ENCODE data around the gene FBXL4.

The FBXL4 gene

DNA sequence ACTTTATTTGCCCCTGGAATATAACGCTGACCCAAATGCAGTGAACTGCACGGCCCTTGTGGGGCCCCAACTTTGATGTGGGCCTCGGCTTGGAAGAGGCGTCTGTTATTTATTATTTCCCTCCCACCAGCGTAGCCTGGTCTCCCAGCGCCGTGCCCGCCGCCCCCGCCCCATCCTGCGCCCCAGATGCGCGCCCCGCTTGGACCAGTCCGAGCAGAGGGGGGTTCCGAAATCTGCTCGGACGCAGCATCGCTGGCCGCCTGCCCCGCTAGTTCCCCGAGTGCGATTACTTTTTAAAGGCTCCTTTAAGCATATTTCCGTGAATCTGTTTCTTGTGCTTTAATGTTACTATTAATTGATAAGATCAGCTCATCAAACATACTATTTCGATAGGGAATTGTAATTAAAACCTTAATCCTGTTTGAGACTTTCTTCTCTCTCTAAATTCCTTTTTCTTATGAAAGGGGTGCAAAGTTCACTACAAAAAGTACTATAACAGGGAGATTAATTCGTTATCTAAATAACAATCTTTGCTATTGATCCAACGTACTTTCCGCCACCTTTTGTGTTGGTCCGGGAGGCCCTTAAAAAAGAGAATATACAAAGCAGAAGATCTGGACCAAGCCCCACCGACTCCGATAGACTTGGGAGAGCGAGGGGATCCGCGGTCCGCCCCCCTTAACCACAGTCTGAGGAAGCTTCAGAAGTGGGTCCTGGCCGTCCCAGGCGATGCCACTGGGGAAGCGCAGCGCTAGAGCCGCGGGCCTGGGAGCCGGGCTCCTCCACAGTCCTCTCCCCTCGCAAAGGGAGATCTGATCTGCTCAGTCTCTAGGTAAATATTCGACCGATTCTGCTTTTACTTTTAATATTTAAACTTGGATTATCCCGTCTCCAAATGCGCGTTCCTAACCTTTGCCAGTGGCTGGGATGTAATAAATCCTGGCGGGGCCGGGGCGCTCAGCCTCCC lies 103.2 kb downstream of the FBXL4 start:
- Histone ChIP-seq H3K27me3 (ENCODE audit: low read depth, low read length) (peaks cover 87% of the 10 kb centered on the region), H3K4me1 (ENCODE audit: control insufficient read depth in 1 of 2, insufficient read depth in 2 of 2, low read length in 2 of 2) (peaks cover 5 to 43% of the 10 kb centered on the region in 2 donors), H3K36me3 (ENCODE audit: control insufficient read depth in 1 of 2, insufficient read depth in 2 of 2, low read length in 2 of 2) (no peaks in the 10 kb centered on the region), H3K9me3 (ENCODE audit: control insufficient read depth in 1 of 2, low read length in 2 of 2) (no peaks in the 10 kb centered on the region), H3K4me3 (ENCODE audit: low read depth in 1 of 2, low read length in 2 of 2) (peak overlapping the region in 1 of 2 donors; percentile 50), H3K27ac (ENCODE audit: low read length) (no peak overlapping the region)

DNA sequence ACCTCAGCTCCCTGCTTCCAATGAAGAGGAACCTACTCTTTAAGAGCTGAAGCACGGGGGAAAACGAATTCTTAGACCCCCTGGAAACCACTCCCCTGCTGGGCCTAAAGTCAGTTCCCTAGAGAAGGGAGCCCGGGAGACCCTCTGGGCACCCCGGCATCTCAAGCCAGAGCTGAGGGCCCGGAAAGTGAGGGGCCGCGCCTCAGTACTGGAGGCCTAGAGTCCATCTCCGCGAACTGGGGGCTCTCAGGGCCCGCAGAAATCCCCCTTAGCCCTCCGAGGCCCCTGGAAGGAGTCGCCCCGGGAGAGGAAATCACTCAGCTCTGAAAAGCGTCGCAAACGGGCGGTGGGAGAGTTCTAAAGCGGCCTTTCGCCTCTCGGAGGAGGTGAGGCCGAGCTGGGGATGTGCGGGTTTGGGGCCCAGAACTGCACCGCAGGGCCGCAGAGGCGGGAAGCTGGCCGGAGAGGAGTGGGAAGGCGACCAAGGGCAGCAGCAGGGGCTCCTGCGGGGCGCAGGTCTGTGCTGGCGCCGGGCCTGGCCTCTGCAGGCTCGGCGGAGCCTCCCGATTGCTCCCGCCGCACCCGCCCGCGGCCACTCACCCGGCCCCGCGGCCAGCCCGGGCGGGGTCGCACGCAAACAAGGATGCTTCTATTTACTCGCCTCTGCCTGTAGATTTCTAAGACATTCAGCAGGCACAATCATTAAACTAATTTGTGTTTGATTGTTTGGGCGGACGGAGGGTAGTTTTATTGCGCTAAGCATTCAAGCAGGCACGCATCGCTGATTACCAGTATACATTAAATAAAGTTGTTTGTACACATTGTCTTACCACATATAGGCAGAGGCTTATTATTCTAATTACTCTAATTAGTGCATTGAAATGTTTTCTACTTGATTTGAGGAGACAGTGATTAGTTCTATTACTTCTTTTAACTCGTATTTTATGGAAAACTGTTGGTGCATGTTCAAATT lies 104.2 kb downstream of the FBXL4 start:
- Histone ChIP-seq H3K36me3 (ENCODE audit: control insufficient read depth in 1 of 2, insufficient read depth in 2 of 2, low read length in 2 of 2) (no peaks in the 10 kb centered on the region), H3K4me1 (ENCODE audit: control insufficient read depth in 1 of 2, insufficient read depth in 2 of 2, low read length in 2 of 2) (peaks cover 5 to 43% of the 10 kb centered on the region in 2 donors), H3K9me3 (ENCODE audit: control insufficient read depth in 1 of 2, low read length in 2 of 2) (no peaks in the 10 kb centered on the region), H3K27me3 (ENCODE audit: low read depth, low read length) (peaks cover 86% of the 10 kb centered on the region), H3K4me3 (ENCODE audit: low read depth in 1 of 2, low read length in 2 of 2) (no peak overlapping the region), H3K27ac (ENCODE audit: low read length) (no peak overlapping the region)

DNA sequence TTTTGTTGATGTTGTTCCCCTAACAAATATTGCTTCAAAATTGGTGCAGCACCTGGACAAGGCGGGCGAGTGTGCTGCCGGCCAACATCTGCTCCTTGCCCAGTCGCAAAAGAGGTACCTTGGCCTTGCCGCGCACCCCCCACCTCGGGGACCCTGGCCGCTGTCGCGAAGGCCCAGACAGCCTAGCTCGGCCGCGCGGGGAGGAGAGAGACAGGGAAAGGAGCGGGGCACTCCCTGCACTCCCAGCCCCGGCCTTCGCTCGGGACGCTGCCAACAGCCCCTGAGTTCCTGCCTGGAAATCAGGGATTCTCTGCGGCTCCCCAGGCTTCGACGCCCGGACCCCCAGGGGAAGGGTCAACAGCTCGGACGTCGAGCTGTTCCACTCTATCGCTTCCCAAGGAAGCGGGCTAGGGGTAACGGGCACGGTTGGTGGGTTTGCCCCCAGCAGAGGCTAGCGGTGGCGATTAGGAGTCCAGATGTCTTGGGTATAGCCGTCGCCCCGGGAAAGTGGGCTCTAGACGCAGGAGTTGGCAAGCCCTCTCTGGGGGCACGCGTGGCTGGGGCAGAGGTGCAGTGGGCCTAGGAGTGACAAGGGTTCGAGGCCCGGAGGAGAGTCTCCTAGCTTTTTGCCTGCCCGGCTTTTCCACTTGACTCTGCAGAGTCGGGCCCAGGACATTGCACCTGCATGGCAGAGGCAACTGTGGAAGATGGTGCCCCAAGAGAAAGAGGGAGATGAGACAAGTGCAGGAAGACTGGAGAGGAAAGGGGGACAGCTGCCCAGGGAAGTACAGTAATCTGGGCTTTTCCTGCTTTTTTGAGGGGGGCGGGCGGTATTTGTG lies 105.2 kb downstream of the FBXL4 start:
- Histone ChIP-seq H3K4me3 (ENCODE audit: low read depth in 1 of 2, low read length in 2 of 2) (no peak overlapping the region), H3K9me3 (ENCODE audit: control insufficient read depth in 1 of 2, low read length in 2 of 2) (no peaks in the 10 kb centered on the region), H3K27me3 (ENCODE audit: low read depth, low read length) (peaks cover 86% of the 10 kb centered on the region), H3K36me3 (ENCODE audit: control insufficient read depth in 1 of 2, insufficient read depth in 2 of 2, low read length in 2 of 2) (no peaks in the 10 kb centered on the region), H3K4me1 (ENCODE audit: control insufficient read depth in 1 of 2, insufficient read depth in 2 of 2, low read length in 2 of 2) (peaks cover 5 to 37% of the 10 kb centered on the region in 2 donors), H3K27ac (ENCODE audit: low read length) (no peak overlapping the region)

DNA sequence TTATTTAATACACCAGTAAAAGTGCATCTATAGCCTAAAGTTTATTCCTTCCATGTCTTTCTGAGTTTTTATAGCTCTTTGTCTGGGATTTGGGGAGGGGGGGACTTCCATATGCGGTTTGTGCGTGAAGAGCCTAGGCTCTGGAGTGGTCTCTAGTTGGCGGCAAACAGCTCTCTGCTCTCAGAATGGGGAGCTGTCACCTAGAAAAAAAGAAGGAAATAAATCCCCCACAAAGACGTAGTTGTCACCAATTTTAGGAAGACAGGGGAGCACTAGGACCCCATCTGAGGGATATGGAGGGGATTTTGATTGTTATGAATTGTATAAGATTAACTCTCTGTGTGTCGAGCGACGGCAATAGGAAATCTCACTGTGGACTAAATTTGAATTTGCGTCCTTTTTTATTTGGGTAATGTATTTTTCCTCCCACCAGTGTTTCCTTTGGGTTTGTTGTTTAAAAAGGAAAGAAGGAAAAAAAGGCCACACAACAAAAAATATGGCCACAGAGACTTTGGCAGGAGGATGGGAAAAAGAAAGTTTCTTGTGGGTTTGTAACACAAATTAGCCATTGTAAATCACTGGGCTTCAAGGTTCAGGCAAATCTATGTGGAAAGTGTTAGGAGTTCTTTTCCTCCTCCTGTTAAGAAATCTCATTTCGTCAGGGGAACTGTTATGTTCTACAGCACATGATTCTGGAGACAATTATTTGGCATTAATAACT lies 106.0 kb downstream of the FBXL4 start:
- Histone ChIP-seq H3K4me1 (ENCODE audit: control insufficient read depth in 1 of 2, insufficient read depth in 2 of 2, low read length in 2 of 2) (peaks cover 5 to 34% of the 10 kb centered on the region in 2 donors), H3K4me3 (ENCODE audit: low read depth in 1 of 2, low read length in 2 of 2) (no peak overlapping the region), H3K27ac (ENCODE audit: low read length) (no peak overlapping the region), H3K36me3 (ENCODE audit: control insufficient read depth in 1 of 2, insufficient read depth in 2 of 2, low read length in 2 of 2) (no peaks in the 10 kb centered on the region), H3K9me3 (ENCODE audit: control insufficient read depth in 1 of 2, low read length in 2 of 2) (peaks cover 0 to 2% of the 10 kb centered on the region in 2 donors), H3K27me3 (ENCODE audit: low read depth, low read length) (peaks cover 86% of the 10 kb centered on the region)

DNA sequence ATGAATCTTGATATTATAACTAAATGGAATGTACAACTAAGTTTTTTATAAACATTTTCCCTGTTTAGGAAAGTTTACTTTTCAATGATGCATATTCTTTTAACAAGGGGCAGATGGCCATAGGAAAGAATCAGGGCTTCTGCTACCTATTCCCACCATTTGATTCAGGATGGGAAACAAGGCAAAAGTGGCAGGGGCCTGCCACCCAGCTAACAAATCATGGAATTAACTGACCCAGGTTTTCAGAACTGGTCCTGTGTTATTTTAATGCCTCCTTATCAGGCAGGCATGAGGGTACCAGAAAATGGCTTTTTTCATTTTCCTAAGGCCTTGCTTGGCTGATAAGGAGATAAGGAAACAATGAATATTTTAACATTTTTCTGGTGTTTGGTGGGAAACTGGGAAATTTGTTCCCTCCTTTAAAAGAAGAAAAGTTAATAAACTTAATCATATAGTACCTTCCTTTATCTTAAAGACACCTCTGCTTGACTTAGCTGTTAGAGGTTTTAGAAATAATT lies 106.7 kb downstream of the FBXL4 start:
- Histone ChIP-seq H3K27ac (ENCODE audit: low read length) (no peak overlapping the region), H3K4me1 (ENCODE audit: control insufficient read depth in 1 of 2, insufficient read depth in 2 of 2, low read length in 2 of 2) (peaks cover 5 to 35% of the 10 kb centered on the region in 2 donors), H3K9me3 (ENCODE audit: control insufficient read depth in 1 of 2, low read length in 2 of 2) (peaks cover 0 to 5% of the 10 kb centered on the region in 2 donors), H3K4me3 (ENCODE audit: low read depth in 1 of 2, low read length in 2 of 2) (no peak overlapping the region), H3K27me3 (ENCODE audit: low read depth, low read length) (peaks cover 86% of the 10 kb centered on the region), H3K36me3 (ENCODE audit: control insufficient read depth in 1 of 2, insufficient read depth in 2 of 2, low read length in 2 of 2) (no peaks in the 10 kb centered on the region)

DNA sequence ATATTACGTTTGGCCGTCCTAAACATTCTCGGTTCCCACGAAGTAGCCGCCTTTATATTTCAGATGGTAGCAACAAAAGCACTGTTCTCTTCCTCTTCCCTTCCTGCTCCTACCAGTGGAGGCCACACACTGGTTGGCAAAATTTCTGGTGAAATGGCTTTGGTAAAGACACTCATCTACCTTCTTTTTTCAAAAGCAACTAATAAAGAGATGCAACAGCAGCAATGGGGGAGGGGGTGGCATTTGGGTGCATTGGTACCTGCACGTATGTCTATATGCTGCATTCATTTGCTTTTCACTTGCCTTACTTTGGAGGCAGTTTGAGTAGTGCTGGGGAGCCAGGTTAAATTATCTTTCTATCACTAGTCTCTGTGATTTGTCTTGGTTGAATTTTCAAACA lies 107.4 kb downstream of the FBXL4 start:
- H3K36me3 ChIP-seq (ENCODE audit: control insufficient read depth in 1 of 2, insufficient read depth in 2 of 2, low read length in 2 of 2): no peaks in the 10 kb centered on the region
- H3K9me3 ChIP-seq (ENCODE audit: control insufficient read depth in 1 of 2, low read length in 2 of 2): peaks cover 0 to 5% of the 10 kb centered on the region in 2 donors
- H3K27me3 ChIP-seq (ENCODE audit: low read depth, low read length): peaks cover 89% of the 10 kb centered on the region
- H3K4me1 ChIP-seq (ENCODE audit: control insufficient read depth in 1 of 2, insufficient read depth in 2 of 2, low read length in 2 of 2): peaks cover 3 to 37% of the 10 kb centered on the region in 2 donors
- no peak overlapping the region for H3K27ac ChIP-seq (ENCODE audit: low read length)
- H3K4me3 ChIP-seq (ENCODE audit: low read depth in 1 of 2, low read length in 2 of 2): no peak overlapping the region

DNA sequence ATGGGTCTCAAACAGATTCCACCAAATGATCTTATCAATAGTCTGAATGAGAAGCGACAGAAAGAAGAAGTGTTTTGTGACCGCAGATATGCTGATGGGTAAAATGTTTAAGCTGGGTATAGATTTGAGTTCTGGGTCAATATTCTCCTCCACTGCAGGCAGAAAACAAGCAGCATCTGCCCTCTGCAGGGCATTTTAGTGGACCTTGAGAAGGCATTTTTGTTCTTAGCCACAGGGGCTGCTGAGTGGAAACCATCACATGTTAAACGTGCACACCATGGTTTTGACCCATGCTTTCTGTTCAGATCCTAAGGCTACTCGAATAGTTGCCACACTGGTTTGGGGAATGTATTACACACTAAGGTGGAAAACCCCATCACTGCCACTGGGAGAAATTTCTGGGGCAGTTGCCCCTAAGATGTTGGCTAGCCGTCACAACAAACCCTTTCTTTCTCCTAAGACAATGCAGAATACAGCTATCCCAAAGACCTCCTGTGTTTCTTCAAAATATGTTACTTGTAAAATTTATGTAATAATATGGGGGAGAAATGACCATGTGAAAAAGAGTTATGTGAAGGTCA lies 107.9 kb downstream of the FBXL4 start:
- no peaks in the 10 kb centered on the region for H3K36me3 ChIP-seq (ENCODE audit: control insufficient read depth in 1 of 2, insufficient read depth in 2 of 2, low read length in 2 of 2)
- peaks cover 87% of the 10 kb centered on the region for H3K27me3 ChIP-seq (ENCODE audit: low read depth, low read length)
- H3K27ac ChIP-seq (ENCODE audit: low read length): no peak overlapping the region
- peaks cover 3 to 36% of the 10 kb centered on the region in 2 donors for H3K4me1 ChIP-seq (ENCODE audit: control insufficient read depth in 1 of 2, insufficient read depth in 2 of 2, low read length in 2 of 2)
- peaks cover 0 to 5% of the 10 kb centered on the region in 2 donors for H3K9me3 ChIP-seq (ENCODE audit: control insufficient read depth in 1 of 2, low read length in 2 of 2)
- no peak overlapping the region for H3K4me3 ChIP-seq (ENCODE audit: low read depth in 1 of 2, low read length in 2 of 2)

DNA sequence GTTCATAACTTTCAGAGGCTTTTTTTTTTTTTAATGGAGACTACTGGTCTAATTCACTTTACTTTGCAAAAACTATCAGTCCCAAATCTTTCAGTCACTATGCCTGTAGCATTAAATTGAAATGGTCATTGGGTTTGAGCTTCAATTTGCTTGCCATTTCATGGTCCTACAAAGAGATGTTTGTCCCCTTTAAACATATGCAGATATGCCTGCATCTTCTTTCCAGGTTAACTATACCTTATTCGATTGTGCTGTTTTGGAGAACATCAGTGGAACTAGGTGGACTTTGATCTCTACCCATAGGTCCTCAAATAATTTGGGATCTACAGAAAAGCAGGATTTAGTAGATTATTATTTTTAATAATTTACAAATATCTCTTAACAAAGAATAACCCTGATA lies 108.8 kb downstream of the FBXL4 start:
- Histone ChIP-seq H3K4me1 (ENCODE audit: control insufficient read depth in 1 of 2, insufficient read depth in 2 of 2, low read length in 2 of 2) (peaks cover 3 to 33% of the 10 kb centered on the region in 2 donors), H3K27ac (ENCODE audit: low read length) (no peak overlapping the region), H3K36me3 (ENCODE audit: control insufficient read depth in 1 of 2, insufficient read depth in 2 of 2, low read length in 2 of 2) (no peaks in the 10 kb centered on the region), H3K4me3 (ENCODE audit: low read depth in 1 of 2, low read length in 2 of 2) (no peak overlapping the region), H3K9me3 (ENCODE audit: control insufficient read depth in 1 of 2, low read length in 2 of 2) (peaks cover 0 to 5% of the 10 kb centered on the region in 2 donors), H3K27me3 (ENCODE audit: low read depth, low read length) (peaks cover 78% of the 10 kb centered on the region)

DNA sequence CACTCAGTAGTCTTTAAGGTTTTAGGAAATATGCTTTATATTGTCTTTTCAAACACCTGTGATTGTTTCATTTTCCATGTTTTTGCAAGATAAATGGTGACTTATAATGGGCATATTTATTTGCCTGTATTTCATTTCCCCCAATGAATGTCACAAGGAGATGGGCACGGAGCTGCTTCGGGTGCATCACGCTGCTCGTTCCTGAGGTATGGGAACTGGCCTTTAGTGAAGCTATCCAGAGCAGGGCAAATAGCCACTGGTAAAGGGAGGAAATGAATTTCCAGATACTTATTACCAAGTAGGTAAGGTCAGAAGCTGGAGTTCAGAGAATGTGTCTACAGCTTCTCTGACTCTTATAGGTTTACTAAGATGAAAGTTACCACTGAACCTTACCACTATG lies 109.7 kb downstream of the FBXL4 start:
- H3K27me3 ChIP-seq (ENCODE audit: low read depth, low read length): peaks cover 77% of the 10 kb centered on the region
- no peak overlapping the region for H3K27ac ChIP-seq (ENCODE audit: low read length)
- peaks cover 3 to 35% of the 10 kb centered on the region in 2 donors for H3K4me1 ChIP-seq (ENCODE audit: control insufficient read depth in 1 of 2, insufficient read depth in 2 of 2, low read length in 2 of 2)
- no peaks in the 10 kb centered on the region for H3K36me3 ChIP-seq (ENCODE audit: control insufficient read depth in 1 of 2, insufficient read depth in 2 of 2, low read length in 2 of 2)
- H3K9me3 ChIP-seq (ENCODE audit: control insufficient read depth in 1 of 2, low read length in 2 of 2): peaks cover 0 to 5% of the 10 kb centered on the region in 2 donors
- no peak overlapping the region for H3K4me3 ChIP-seq (ENCODE audit: low read depth in 1 of 2, low read length in 2 of 2)

All from muscle layer of duodenum (tissue), 2 donors.